Osteocyte (in vitro differentiated cells): Measurements from ENCODE around the gene PARD3B. TPM values are rescaled to one million over a fixed set of nuclear protein-coding genes. Genes with fewer than 3 reads are reported as not detected.

ENCODE experiments used
- DNase-seq: peaks from one replicate; pipeline ENCODE4 v3.0.0; 2021; ENCODE audit warnings: mixed read lengths; ENCODE audit not compliant: unreplicated experiment; ENCODE audit errors: extremely low spot score
- H3K27ac Mint-ChIP-seq: one replicate; pipeline ENCODE4 v1.8.0; 2021; ENCODE audit warnings: mild to moderate bottlenecking, mixed read lengths; ENCODE audit not compliant: unreplicated experiment
- H3K27me3 Mint-ChIP-seq: one replicate; pipeline ENCODE4 v1.8.0; 2021; ENCODE audit warnings: mixed read lengths; ENCODE audit not compliant: unreplicated experiment
- H3K36me3 Mint-ChIP-seq: one replicate; pipeline ENCODE4 v1.8.0; 2021; ENCODE audit warnings: mixed read lengths; ENCODE audit not compliant: unreplicated experiment
- H3K4me1 Mint-ChIP-seq: one replicate; pipeline ENCODE4 v1.8.0; 2021; ENCODE audit warnings: mixed read lengths; ENCODE audit not compliant: unreplicated experiment
- H3K4me3 Mint-ChIP-seq: one replicate; pipeline ENCODE4 v1.8.0; 2021; ENCODE audit warnings: mild to moderate bottlenecking, moderate library complexity, mixed read lengths; ENCODE audit not compliant: unreplicated experiment
- H3K9me3 Mint-ChIP-seq: one replicate; pipeline ENCODE4 v1.8.0; 2021; ENCODE audit warnings: mixed read lengths; ENCODE audit not compliant: unreplicated experiment
- total RNA-seq: library from RNA; stranded (reverse); gene quantifications from 2 replicates; pipeline ENCODE4 v1.2.1, GENCODE V29; 2021
- TF ChIP-seq, protein P1 (sequence below): fragments of 200-600 bp; sonication (generic); IDR thresholded peaks from 2 replicates; pipeline ENCODE4 v1.5.0; 2021; ENCODE audit warnings: antibody characterized with exemption, mild to moderate bottlenecking, moderate library complexity

PARD3B gene
- total RNA-seq, 1 donor from 2014 or later = 26.7 TPM

DNA sequence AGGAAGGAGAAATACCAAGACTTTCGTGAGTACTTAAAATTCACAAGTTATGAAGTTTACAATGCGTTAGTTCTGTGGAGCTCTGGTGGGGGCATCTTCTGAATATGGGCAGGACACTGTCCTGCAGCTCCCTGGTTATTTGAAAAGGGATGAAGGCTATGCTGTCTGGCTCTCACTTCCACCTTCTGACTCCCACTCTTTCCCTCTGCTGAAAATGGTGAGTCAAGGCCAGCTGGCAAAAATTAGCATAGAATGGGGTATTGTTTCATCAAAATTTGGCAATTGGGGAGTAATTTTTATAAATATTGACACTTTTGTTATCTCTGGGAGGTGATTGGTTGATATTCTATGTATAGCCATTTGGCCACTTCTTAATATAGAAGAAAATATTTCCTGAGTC is 177.4 kb downstream of the PARD3B start:
- Mint-ChIP-seq H3K4me3 (no peak overlapping the region), H3K4me1 (peaks cover 15% of the 10 kb centered on the region), H3K36me3 (peaks cover 8% of the 10 kb centered on the region), H3K9me3 (no peaks in the 10 kb centered on the region), H3K27ac (no peak overlapping the region), H3K27me3 (no peaks in the 10 kb centered on the region)
- no peak for DNase-seq
- TF ChIP-seq, protein P1, sequence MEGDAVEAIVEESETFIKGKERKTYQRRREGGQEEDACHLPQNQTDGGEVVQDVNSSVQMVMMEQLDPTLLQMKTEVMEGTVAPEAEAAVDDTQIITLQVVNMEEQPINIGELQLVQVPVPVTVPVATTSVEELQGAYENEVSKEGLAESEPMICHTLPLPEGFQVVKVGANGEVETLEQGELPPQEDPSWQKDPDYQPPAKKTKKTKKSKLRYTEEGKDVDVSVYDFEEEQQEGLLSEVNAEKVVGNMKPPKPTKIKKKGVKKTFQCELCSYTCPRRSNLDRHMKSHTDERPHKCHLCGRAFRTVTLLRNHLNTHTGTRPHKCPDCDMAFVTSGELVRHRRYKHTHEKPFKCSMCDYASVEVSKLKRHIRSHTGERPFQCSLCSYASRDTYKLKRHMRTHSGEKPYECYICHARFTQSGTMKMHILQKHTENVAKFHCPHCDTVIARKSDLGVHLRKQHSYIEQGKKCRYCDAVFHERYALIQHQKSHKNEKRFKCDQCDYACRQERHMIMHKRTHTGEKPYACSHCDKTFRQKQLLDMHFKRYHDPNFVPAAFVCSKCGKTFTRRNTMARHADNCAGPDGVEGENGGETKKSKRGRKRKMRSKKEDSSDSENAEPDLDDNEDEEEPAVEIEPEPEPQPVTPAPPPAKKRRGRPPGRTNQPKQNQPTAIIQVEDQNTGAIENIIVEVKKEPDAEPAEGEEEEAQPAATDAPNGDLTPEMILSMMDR = no peak

DNA sequence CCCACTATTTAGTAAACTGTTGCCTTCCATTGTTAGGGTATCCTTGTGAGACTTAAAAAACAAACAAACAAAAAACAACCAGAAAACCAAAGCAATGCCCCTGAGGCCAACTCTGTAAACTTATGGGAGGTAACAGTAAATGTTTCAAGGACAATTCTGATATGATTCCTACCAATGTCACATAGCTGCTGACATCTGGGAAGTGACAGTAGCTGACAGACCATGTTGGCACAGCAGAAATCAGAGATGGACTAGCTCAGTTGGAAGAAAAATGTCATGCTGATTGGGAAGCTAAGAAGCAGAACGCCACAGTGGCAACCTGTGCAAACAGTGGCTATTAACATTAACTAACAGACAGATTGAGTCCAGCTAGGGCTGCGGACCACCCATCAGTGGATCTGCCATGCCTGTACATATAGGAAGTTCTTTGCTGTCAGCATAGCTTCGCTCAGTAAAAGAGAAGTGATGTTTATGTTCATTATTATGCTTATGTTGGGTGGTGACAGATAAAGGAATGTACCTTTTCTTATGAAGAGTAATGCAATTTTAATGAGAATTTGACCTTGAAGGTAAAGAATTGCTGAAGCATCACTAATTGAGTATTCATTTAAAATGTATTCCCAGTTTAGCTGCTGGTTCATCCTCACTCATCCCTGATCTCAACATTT is 180.6 kb downstream of the PARD3B start:
- TF ChIP-seq, protein P1 = no peak
- DNase-seq = no peak
- no peaks in the 10 kb centered on the region for H3K27me3 Mint-ChIP-seq
- peaks cover 3% of the 10 kb centered on the region for H3K36me3 Mint-ChIP-seq
- no peaks in the 10 kb centered on the region for H3K9me3 Mint-ChIP-seq
- no peak overlapping the region for H3K4me3 Mint-ChIP-seq
- H3K4me1 Mint-ChIP-seq = peaks cover 21% of the 10 kb centered on the region
- no peak overlapping the region for H3K27ac Mint-ChIP-seq

DNA sequence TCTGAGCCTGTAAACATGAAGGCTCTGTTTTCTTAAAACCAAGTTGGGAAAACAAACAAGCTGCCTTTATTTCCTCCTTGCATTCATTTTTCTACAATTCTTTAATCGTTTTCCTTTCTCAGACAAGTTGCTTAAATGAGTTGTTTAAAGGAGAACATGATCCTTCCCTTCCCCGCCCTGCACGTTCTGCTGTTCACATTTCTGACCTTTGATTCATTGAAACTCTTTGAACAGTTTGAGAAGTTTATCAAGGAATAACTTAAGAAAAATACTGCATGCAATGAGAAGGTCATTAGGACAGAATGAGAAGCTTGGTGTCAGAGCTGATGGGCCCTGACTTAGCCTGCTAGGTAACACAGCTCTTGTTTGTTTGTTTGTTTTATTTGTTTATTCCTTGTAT is 181.6 kb downstream of the PARD3B start:
- TF ChIP-seq, protein P1 = no peak
- DNase-seq = no peak
- peaks cover 3% of the 10 kb centered on the region for H3K36me3 Mint-ChIP-seq

DNA sequence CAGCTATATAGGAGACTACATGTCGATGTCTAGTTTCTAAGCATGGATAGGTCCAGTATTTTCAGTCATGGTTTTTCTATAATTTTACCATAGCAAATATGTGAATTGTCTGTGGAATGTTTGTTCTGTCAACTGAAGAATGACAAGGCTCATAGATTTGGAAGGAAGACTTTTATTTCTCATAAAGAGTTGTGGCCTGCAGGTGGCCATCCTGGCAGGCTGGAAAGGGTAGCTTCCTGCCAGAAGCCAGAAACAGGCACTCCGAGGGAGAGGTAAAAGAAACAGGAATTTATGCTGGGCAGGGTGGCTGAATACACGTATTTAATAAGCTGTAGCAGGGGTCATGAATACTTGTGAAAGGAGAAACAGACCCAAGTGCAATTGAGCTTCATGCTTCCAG is 182.1 kb downstream of the PARD3B start:
- no peak overlapping the region for H3K4me3 Mint-ChIP-seq
- H3K9me3 Mint-ChIP-seq = no peaks in the 10 kb centered on the region
- TF ChIP-seq, protein P1 = peak; percentile 31
- no peak for DNase-seq
- H3K36me3 Mint-ChIP-seq = peaks cover 3% of the 10 kb centered on the region
- H3K27ac Mint-ChIP-seq = peak overlapping the region; percentile 44
- H3K27me3 Mint-ChIP-seq = no peaks in the 10 kb centered on the region
- peaks cover 27% of the 10 kb centered on the region for H3K4me1 Mint-ChIP-seq

More for the DNA sequence above, 181.6 kb downstream of the PARD3B start:
- no peak overlapping the region for H3K4me3 Mint-ChIP-seq
- H3K27me3 Mint-ChIP-seq = no peaks in the 10 kb centered on the region
- H3K27ac Mint-ChIP-seq = peak overlapping the region; percentile 44
- H3K9me3 Mint-ChIP-seq = no peaks in the 10 kb centered on the region
- H3K4me1 Mint-ChIP-seq = peaks cover 22% of the 10 kb centered on the region

DNA sequence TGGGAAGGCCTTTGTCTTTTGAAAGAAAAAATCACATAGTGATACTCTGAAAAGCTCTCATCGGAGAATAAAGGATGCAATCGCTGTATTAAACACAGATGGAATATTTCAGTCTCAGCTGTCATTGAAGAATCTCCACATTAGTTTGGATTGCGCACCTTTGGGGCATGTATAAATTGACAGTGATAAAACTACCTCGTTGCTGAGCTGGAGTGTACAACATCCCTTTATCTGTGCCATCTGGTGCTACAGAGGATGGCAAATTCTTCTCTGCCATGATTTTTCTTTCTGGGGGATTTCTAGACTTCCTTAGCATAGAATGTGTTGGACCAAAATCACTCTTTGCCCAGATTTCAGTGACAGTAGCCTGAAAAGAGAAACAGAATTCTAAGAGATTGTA is 185.3 kb downstream of the PARD3B start:
- TF ChIP-seq, protein P1 = no peak
- H3K27ac Mint-ChIP-seq = no peak overlapping the region
- H3K4me3 Mint-ChIP-seq = no peak overlapping the region
- no peaks in the 10 kb centered on the region for H3K27me3 Mint-ChIP-seq
- H3K36me3 Mint-ChIP-seq = no peaks in the 10 kb centered on the region
- DNase-seq = no peak
- peaks cover 27% of the 10 kb centered on the region for H3K4me1 Mint-ChIP-seq
- H3K9me3 Mint-ChIP-seq = no peaks in the 10 kb centered on the region
